Measurements from ENCODE around the gene MFNG.

DNA sequence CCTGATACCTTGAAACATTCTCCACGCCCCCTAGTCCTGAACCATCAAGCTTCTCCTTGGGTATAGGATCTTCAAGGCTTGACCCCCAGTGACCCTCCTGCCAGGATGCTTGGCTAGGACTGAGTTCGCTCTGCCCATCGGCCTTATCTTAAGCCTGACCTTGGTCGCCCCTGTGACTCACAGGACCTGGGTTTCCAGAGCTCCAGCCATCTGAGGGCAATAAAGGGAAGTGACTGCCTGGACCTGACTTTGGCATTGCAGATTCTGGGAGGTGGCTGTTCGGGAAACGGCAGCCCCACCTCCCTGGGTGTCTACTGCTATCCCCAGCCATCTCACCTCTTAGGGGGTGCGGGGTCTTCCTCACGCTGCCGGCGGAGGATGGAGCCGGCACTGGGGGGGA, 17.7 kb upstream of the MFNG start:
- TF ChIP-seq, protein P1, sequence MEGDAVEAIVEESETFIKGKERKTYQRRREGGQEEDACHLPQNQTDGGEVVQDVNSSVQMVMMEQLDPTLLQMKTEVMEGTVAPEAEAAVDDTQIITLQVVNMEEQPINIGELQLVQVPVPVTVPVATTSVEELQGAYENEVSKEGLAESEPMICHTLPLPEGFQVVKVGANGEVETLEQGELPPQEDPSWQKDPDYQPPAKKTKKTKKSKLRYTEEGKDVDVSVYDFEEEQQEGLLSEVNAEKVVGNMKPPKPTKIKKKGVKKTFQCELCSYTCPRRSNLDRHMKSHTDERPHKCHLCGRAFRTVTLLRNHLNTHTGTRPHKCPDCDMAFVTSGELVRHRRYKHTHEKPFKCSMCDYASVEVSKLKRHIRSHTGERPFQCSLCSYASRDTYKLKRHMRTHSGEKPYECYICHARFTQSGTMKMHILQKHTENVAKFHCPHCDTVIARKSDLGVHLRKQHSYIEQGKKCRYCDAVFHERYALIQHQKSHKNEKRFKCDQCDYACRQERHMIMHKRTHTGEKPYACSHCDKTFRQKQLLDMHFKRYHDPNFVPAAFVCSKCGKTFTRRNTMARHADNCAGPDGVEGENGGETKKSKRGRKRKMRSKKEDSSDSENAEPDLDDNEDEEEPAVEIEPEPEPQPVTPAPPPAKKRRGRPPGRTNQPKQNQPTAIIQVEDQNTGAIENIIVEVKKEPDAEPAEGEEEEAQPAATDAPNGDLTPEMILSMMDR (IDR thresholded peaks at IDR 0.05), result no peak
- no peak for TF ChIP-seq POLR2A (IDR thresholded peaks at IDR 0.05)

All from thyroid gland (tissue), 4 donors.